Glutamatergic neuron (in vitro differentiated cells): Measurements from ENCODE around the gene MROH7. TPM values are rescaled to one million over a fixed set of nuclear protein-coding genes. Genes with fewer than 3 reads are reported as not detected.

Experiments
- DNase-seq: peaks from one replicate; pipeline ENCODE4 v3.0.0; 2022
- H3K27ac Mint-ChIP-seq: one replicate; pipeline ENCODE4 v1.8.0; 2020; ENCODE audit warnings: mild to moderate bottlenecking, mixed read lengths, inconsistent platforms; ENCODE audit not compliant: unreplicated experiment
- H3K27me3 Mint-ChIP-seq: one replicate; pipeline ENCODE4 v1.8.0; 2020; ENCODE audit warnings: mild to moderate bottlenecking, moderate library complexity, mixed read lengths, inconsistent platforms; ENCODE audit not compliant: unreplicated experiment
- H3K36me3 Mint-ChIP-seq: one replicate; pipeline ENCODE4 v1.8.0; 2020; ENCODE audit warnings: mild to moderate bottlenecking, mixed read lengths, inconsistent platforms; ENCODE audit not compliant: unreplicated experiment
- H3K4me1 Mint-ChIP-seq: one replicate; pipeline ENCODE4 v1.8.0; 2020; ENCODE audit warnings: mild to moderate bottlenecking, low read depth, mixed read lengths, inconsistent platforms; ENCODE audit not compliant: unreplicated experiment
- H3K4me3 Mint-ChIP-seq: one replicate; pipeline ENCODE4 v1.8.0; 2020; ENCODE audit warnings: mild to moderate bottlenecking, mixed read lengths, inconsistent platforms; ENCODE audit not compliant: unreplicated experiment
- H3K9me3 Mint-ChIP-seq: one replicate; pipeline ENCODE4 v1.8.0; 2020; ENCODE audit warnings: mild to moderate bottlenecking, moderate library complexity, mixed read lengths, inconsistent platforms; ENCODE audit not compliant: unreplicated experiment
- CTCF ChIP-seq: fragments of 200-600 bp; sonication (generic); IDR thresholded peaks from one replicate; pipeline ENCODE4 v1.5.0; 2021; ENCODE audit not compliant: partially characterized antibody, unreplicated experiment
- total RNA-seq: library from RNA; stranded (reverse); fragmentation: NEBNext Ultra II Directional; extraction: Animal tissue kit (Norgen Biotek cat#: 25700); gene quantifications from one replicate; pipeline ENCODE4 v1.2.1, GENCODE V29; 2021; ENCODE audit not compliant: unreplicated experiment

The MROH7 gene
- total RNA-seq, 1 donor from 2014 or later: not detected

DNA sequence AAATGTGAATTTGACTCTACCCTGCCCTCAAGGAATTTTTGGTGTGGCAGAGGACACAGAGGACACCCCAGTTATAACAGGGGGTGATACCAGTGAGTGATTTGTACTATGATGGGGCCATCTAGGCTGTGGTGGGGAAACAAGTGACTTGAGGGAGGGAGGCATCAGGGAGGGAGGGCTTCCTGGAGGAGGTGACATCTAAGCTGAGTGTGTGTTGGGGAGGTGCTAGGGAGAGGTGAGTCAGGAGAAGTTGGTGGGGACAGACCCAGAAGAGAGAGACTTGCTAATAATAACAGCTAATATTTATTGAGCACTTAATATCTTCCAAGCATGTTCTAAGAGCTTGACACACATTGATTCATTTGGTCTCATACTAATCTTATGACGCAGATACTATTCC is 54.2 kb downstream of the MROH7 start:
- no peak for DNase-seq
- peaks cover 1% of the 10 kb centered on the region for H3K9me3 Mint-ChIP-seq
- H3K4me1 Mint-ChIP-seq: peaks cover 8% of the 10 kb centered on the region
- no peak for TF ChIP-seq CTCF
- no peak overlapping the region for H3K27ac Mint-ChIP-seq
- H3K4me3 Mint-ChIP-seq: no peak overlapping the region
- H3K27me3 Mint-ChIP-seq: peaks cover 8% of the 10 kb centered on the region
- H3K36me3 Mint-ChIP-seq: no peaks in the 10 kb centered on the region

GRCh38 chr1:54696262-54696661 is 54.7 kb downstream of the MROH7 start:
- no peak overlapping the region for H3K4me3 Mint-ChIP-seq
- H3K36me3 Mint-ChIP-seq: no peaks in the 10 kb centered on the region
- H3K27ac Mint-ChIP-seq: no peak overlapping the region
- H3K27me3 Mint-ChIP-seq: peaks cover 8% of the 10 kb centered on the region
- peaks cover 8% of the 10 kb centered on the region for H3K4me1 Mint-ChIP-seq
- no peak for DNase-seq
- H3K9me3 Mint-ChIP-seq: peaks cover 1% of the 10 kb centered on the region
- no peak for TF ChIP-seq CTCF

GRCh38 chr1:54697896-54698295 is 56.3 kb downstream of the MROH7 start:
- H3K4me1 Mint-ChIP-seq: peaks cover 8% of the 10 kb centered on the region
- H3K27me3 Mint-ChIP-seq: peaks cover 8% of the 10 kb centered on the region
- no peak for TF ChIP-seq CTCF
- no peak overlapping the region for H3K4me3 Mint-ChIP-seq
- H3K36me3 Mint-ChIP-seq: no peaks in the 10 kb centered on the region
- no peak overlapping the region for H3K27ac Mint-ChIP-seq
- no peak for DNase-seq
- peaks cover 1% of the 10 kb centered on the region for H3K9me3 Mint-ChIP-seq

GRCh38 chr1:54698346-54698745 is 56.8 kb downstream of the MROH7 start:
- Mint-ChIP-seq H3K36me3 (no peaks in the 10 kb centered on the region), H3K27ac (no peak overlapping the region), H3K4me3 (no peak overlapping the region), H3K9me3 (peaks cover 1% of the 10 kb centered on the region), H3K27me3 (peaks cover 8% of the 10 kb centered on the region), H3K4me1 (peaks cover 8% of the 10 kb centered on the region)
- TF ChIP-seq CTCF: no peak
- no peak for DNase-seq

DNA sequence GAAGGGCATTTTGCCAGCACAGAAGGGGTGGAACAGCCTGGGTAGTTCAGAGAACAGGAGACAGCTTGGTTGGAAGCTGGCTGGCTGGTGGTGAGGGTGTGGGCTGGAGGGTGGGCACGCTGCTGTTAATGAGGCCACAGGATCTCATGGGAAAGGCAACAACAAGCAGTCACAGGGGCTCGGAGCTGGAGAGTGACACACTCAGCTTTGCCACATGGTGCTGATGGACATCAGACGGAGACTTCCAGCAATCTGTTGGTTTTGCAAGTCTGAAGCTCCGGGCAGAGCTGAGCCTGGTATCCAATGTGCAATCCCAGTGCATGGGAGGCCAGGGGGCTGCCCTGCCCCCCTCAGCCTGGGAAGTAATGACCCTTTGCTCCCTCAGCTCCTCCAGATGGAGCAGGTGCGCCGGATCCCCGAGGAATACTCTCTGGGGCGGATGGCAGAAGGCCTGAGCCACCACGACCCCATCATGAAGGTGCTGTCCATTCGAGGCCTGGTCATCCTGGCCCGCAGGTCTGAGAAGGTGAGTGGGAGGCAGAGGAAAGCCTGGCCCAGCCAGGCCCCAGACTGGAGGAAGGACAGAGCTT is 58.4 kb downstream of the MROH7 start:
- H3K27ac Mint-ChIP-seq: peak overlapping the region; percentile 82
- H3K27me3 Mint-ChIP-seq: peaks cover 8% of the 10 kb centered on the region
- no peak for TF ChIP-seq CTCF
- H3K9me3 Mint-ChIP-seq: peaks cover 4% of the 10 kb centered on the region
- peaks cover 10% of the 10 kb centered on the region for H3K4me1 Mint-ChIP-seq
- DNase-seq: peak; percentile 52
- H3K36me3 Mint-ChIP-seq: no peaks in the 10 kb centered on the region
- no peak overlapping the region for H3K4me3 Mint-ChIP-seq
